Psoas muscle (tissue), 8 donors: ENCODE data around the gene TBC1D1. TPM values are rescaled to one million over a fixed set of nuclear protein-coding genes. Genes with fewer than 3 reads are reported as not detected.

Source experiments
- ATAC-seq, 4 donors: fragments of 200-7000 bp; cut with Tn5 transposase; one replicate each; pipeline ENCODE4 v1.9.1; 2020; ENCODE audit warnings: moderate library complexity in 3 of 4, mild to moderate bottlenecking in 2 of 4
- DNase-seq, 2 donors: peaks; one replicate each; pipeline ENCODE4 v3.0.0-alpha.2; 2020
- H3K27ac ChIP-seq: fragments of 200-600 bp; one replicate; pipeline ENCODE4 v1.8.0; 2022
- H3K27me3 ChIP-seq, 3 donors: fragments of 200-600 bp in 1 of 3; one replicate each; pipeline versions ENCODE4 v1.6.1 to v1.8.0; 2013 to 2022; ENCODE audit warnings: low read length in 2 of 3, mild to moderate bottlenecking in 2 of 3, moderate library complexity in 1 of 3; ENCODE audit not compliant: insufficient read depth in 3 of 3
- H3K36me3 ChIP-seq, 2 donors: fragments of 200-600 bp in 1 of 2; one replicate each; pipeline versions ENCODE4 v1.6.1 to v1.8.0; 2013 to 2022; ENCODE audit warnings: low read depth in 1 of 2, mild to moderate bottlenecking in 1 of 2, moderate library complexity in 1 of 2; ENCODE audit not compliant: insufficient read depth in 1 of 2
- H3K4me1 ChIP-seq: fragments of 200-600 bp; one replicate; pipeline ENCODE4 v1.8.0; 2022
- H3K4me3 ChIP-seq: fragments of 200-600 bp; one replicate; pipeline ENCODE4 v1.8.0; 2022; ENCODE audit warnings: mild to moderate bottlenecking
- H3K9me3 ChIP-seq: fragments of 200-600 bp; one replicate; pipeline ENCODE4 v1.8.0; 2022
- WGBS, 3 donors: extraction: QIAGEN DNeasy Blood & Tissue Kit; methylation state at CpG; one replicate each; pipeline versions ENCODE4 v1.1.6 to v1.1.7; 2013; 5-methylcytosine and 5-hydroxymethylcytosine counted together
- intact Hi-C, 2 donors: fragments of 100-400 bp; cut with DNase I; formaldehyde crosslinking; loops; one replicate each; pipeline versions ENCODE4 v1.11.0 to v1.14.2; 2022
- polyA plus RNA-seq, 3 donors: library from polyadenylated mRNA; stranded (reverse); fragments of 200-250 nt; gene quantifications; one replicate each; pipeline ENCODE4 v1.2.3, GENCODE V29; 2013
- total RNA-seq, 4 donors: library from RNA; stranded (reverse); fragmentation: NEBNext Ultra II Directional in 2 of 4; extraction: Animal tissue kit (Norgen Biotek cat#: 25700) in 2 of 4; gene quantifications; one replicate each; pipeline versions ENCODE4 v1.2.1 to v1.2.4, GENCODE V29; 2021 to 2023
- TF ChIP-seq, protein P1 (sequence below): fragments of 200-600 bp; IDR thresholded peaks from one replicate; pipeline ENCODE4 v1.8.0; 2022; ENCODE audit warnings: antibody characterized with exemption
- donor health status: healthy with polysubstance abuse.
- donor health status: DM: no; HTN: no; CAD: no; lungs with moderate emphysema.
- donor health status: Bipolar disorder and iron deficiency.
- donor health status: healthy.
- donor health status: DM: yes; HTN: yes; CAD: no.
- donor health status: DM: no; HTN: no; CAD: no.
- donor health status: DM: no; HTN: no; CAD: no.
- donor health status: DM: yes; HTN: yes; CAD: no.

TBC1D1 gene
- total and polyA plus RNA-seq, 7 donors, result 18.1 to 130 (median 42.5) TPM

- TF ChIP-seq, protein P1, sequence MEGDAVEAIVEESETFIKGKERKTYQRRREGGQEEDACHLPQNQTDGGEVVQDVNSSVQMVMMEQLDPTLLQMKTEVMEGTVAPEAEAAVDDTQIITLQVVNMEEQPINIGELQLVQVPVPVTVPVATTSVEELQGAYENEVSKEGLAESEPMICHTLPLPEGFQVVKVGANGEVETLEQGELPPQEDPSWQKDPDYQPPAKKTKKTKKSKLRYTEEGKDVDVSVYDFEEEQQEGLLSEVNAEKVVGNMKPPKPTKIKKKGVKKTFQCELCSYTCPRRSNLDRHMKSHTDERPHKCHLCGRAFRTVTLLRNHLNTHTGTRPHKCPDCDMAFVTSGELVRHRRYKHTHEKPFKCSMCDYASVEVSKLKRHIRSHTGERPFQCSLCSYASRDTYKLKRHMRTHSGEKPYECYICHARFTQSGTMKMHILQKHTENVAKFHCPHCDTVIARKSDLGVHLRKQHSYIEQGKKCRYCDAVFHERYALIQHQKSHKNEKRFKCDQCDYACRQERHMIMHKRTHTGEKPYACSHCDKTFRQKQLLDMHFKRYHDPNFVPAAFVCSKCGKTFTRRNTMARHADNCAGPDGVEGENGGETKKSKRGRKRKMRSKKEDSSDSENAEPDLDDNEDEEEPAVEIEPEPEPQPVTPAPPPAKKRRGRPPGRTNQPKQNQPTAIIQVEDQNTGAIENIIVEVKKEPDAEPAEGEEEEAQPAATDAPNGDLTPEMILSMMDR, result no peak
- H3K9me3 ChIP-seq, result no peaks in the 10 kb centered on the region
- no peak for DNase-seq
- 88 to 91% (median 90%) methylated on average over 8 of the region's 8 CpGs for WGBS, 3 donors
- peaks cover 0 to 35% of the 10 kb centered on the region in 2 donors for H3K36me3 ChIP-seq
- intact Hi-C loops, result loop anchor here (2.0 to 5.0 kb wide), 3 partner anchors 140 to 435 kb away; no protein-coding TSS in a partner anchor
- no peaks in the 10 kb centered on the region for H3K4me1 ChIP-seq
- ATAC-seq, result no peak
- no peaks in the 10 kb centered on the region for H3K27me3 ChIP-seq
- H3K27ac ChIP-seq, result no peak overlapping the region
- no peak overlapping the region for H3K4me3 ChIP-seq
These were observed 146.7 kb downstream of the TBC1D1 start for GRCh38 chr4:38037612-38038011.

DNA sequence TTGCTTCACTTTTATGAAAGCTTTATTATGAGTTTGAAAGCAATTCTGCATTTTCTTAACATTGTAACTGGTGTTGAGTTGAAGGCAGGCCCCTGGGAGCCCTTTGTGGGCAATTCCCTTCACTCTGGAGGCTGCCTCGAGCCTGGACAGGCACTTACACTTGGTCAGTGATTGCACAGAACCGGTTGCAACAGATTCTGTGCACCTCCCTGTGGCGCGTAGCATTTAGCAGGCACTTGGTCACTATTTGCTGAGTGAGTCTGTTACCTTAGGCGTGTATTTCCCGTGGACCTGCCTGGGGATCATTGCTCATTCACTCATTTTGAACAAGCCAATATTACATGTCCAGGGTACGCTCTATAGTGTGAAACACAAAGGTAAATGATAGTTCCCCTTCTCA, 149.7 kb downstream of the TBC1D1 start:
- Histone ChIP-seq H3K36me3 (peaks cover 0 to 33% of the 10 kb centered on the region in 2 donors), H3K27me3 (no peaks in the 10 kb centered on the region), H3K4me3 (no peak overlapping the region), H3K9me3 (no peaks in the 10 kb centered on the region), H3K27ac (no peak overlapping the region), H3K4me1 (no peaks in the 10 kb centered on the region)
- no peak for DNase-seq
- TF ChIP-seq, protein P1, result no peak
- intact Hi-C loops, result no loop called here
- no peak for ATAC-seq
- 89 to 90% (median 90%) methylated on average over 7 of the region's 7 CpGs for WGBS, 3 donors

DNA sequence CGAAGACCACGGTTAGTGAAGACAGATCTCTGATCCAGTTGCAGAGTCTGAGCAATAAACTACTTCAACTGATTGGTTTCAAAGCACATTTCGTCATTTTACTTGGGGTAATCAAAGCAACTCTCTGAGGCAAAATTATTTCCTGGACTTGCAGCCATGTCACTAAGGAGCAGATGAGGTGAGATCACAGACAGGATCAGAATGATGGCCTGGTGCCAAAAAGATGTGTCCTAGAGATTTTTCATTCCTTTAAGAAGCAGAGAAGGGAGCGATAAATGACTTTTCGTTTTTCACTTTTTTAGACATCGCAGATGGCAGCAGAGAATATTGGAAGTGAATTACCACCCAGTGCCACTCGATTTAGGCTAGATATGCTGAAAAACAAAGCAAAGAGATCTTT, 153.2 kb downstream of the TBC1D1 start:
- Histone ChIP-seq H3K4me3 (no peak overlapping the region), H3K27ac (no peak overlapping the region), H3K27me3 (no peaks in the 10 kb centered on the region), H3K4me1 (no peaks in the 10 kb centered on the region), H3K9me3 (no peaks in the 10 kb centered on the region), H3K36me3 (peaks cover 0 to 46% of the 10 kb centered on the region in 2 donors)
- intact Hi-C loops, result no loop called here
- DNase-seq (no peak), ATAC-seq (no peak)
- WGBS, 3 donors, result 89 to 91% (median 91%) methylated on average over 7 of the region's 7 CpGs
- TF ChIP-seq, protein P1, result no peak

GRCh38 chr4:38045289-38045988, 154.6 kb downstream of the TBC1D1 start:
- Histone ChIP-seq H3K36me3 (peaks cover 0 to 56% of the 10 kb centered on the region in 2 donors), H3K9me3 (no peaks in the 10 kb centered on the region), H3K4me1 (no peaks in the 10 kb centered on the region), H3K27me3 (no peaks in the 10 kb centered on the region), H3K4me3 (no peak overlapping the region), H3K27ac (no peak overlapping the region)
- TF ChIP-seq, protein P1, result no peak
- DNase-seq (no peak), ATAC-seq (no peak)
- intact Hi-C loops, result no loop called here
- 70 to 76% (median 71%) methylated on average over 8 of the region's 8 CpGs for WGBS, 3 donors
